Measurements from ENCODE around the gene KCNG2. TPM values are rescaled to one million over a fixed set of nuclear protein-coding genes. Genes with fewer than 3 reads are reported as not detected.

The KCNG2 gene
- total and polyA plus RNA-seq, 9 of the 15 experiments (the other 6 are each of a cell fraction or from before 2014, with no cell fraction given) = not detected

DNA sequence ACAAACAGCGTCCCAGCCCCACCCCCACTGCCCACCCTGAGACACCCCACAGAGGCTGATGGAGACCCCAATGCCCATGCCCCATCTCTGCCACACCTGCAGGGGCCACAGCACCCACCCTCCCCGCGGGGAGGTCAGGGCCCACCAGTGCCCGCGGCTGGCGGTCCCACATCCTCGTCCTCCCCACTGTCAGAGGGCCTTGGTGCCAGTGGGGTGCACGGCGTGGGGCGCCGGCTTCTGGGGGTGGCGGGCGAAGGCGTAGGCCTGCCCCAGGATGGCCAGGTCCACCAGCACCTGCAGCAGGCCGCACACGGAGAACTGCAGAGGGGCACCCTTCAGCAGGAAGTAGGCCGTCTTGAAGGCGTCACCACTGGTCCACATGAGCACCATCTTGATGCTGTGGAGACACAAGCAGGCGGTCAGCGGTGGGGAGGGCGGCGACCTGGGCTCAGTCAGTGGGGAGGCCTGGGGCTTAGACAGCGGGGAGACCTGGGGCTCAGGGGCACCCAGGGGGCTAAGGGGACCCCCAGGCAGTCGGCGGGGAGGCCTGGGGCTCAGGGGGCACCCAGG, 106.1 kb downstream of the KCNG2 start:
- BruUV-seq (replicated peaks) = no TSS peak
- Histone ChIP-seq H3K4me3 (no peak overlapping the region), H3K27me3 (ENCODE audit: control insufficient read depth in 2 of 2, insufficient read depth in 2 of 2, low read length in 2 of 2) (no peaks in the 10 kb centered on the region), H3K79me2 (ENCODE audit: control insufficient read depth, insufficient read depth, low read length) (no peaks in the 10 kb centered on the region), H3K4me2 (ENCODE audit: insufficient read depth, low read length) (no peak overlapping the region), H3K9me3 (replicated peaks; ENCODE audit: control insufficient read depth, insufficient read depth, low read depth, low read length) (peaks cover 2% of the 10 kb centered on the region; the same call in 1 of the 2 replicates), H3K9me1 (ENCODE audit: control insufficient read depth, insufficient read depth, low read length) (no peaks in the 10 kb centered on the region), H3K36me3 (ENCODE audit: control insufficient read depth, insufficient read depth, low read length) (no peaks in the 10 kb centered on the region), H3K4me1 (replicated peaks in 1 of 2; ENCODE audit: control insufficient read depth in 2 of 2, insufficient read depth in 2 of 2, low read length in 2 of 2) (peaks cover 0 to 4% of the 10 kb centered on the region in 2 experiments; a peak in 1 of 5 replicates), H3K9ac (ENCODE audit: insufficient read depth in 1 of 2, low read depth in 2 of 2, low read length in 2 of 2) (no peak overlapping the region), H2AFZ (ENCODE audit: low read depth, low read length) (no peak overlapping the region), H4K20me1 (replicated peaks; ENCODE audit: control insufficient read depth, insufficient read depth, low read length) (no peaks in the 10 kb centered on the region), H3K27ac (ENCODE audit: extremely low read depth, low read depth, low read length) (no peak overlapping the region)
- ATAC-seq (no peak), FAIRE-seq (no peak), DNase-seq (ENCODE audit: extremely low read depth in 1 of 4, low spot score in 3 of 4) (no peak)
- intact Hi-C loops (cut with micrococcal nuclease) = no loop called here
- POLR2A ChIA-PET = no interaction called here
- WGBS (ENCODE audit: insufficient coverage, low coverage, missing lambda C conversion rate) = 100% methylated on average over 4 of the region's 25 CpGs
- CTCF ChIA-PET (ENCODE audit: low intra/inter-chr PET ratio) = no interaction called here
- in situ Hi-C loops (cut with MboI) = no loop called here
- TF ChIP-seq, protein P1, sequence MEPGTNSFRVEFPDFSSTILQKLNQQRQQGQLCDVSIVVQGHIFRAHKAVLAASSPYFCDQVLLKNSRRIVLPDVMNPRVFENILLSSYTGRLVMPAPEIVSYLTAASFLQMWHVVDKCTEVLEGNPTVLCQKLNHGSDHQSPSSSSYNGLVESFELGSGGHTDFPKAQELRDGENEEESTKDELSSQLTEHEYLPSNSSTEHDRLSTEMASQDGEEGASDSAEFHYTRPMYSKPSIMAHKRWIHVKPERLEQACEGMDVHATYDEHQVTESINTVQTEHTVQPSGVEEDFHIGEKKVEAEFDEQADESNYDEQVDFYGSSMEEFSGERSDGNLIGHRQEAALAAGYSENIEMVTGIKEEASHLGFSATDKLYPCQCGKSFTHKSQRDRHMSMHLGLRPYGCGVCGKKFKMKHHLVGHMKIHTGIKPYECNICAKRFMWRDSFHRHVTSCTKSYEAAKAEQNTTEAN (CRISPR knock-in tag; IDR thresholded peaks at IDR 0.05) = no peak
- TF ChIP-seq ZNF778 (CRISPR knock-in tag; IDR thresholded peaks at IDR 0.05) (no peak), GABPB2 (CRISPR knock-in tag; conservative IDR thresholded peaks at IDR 0.05) (no peak), CBFA2T2 (conservative IDR thresholded peaks at IDR 0.05) (no peak), DMBX1 (CRISPR knock-in tag; IDR thresholded peaks at IDR 0.05; ENCODE audit: borderline replicate concordance) (no peak), GATAD2A (IDR thresholded peaks at IDR 0.05) (no peak), ETV6 (IDR thresholded peaks at IDR 0.05; ENCODE audit: borderline replicate concordance in 1 of 2, low read depth in 2 of 2, low read length in 1 of 2) (no peak), ETV6 (CRISPR knock-in tag; IDR thresholded peaks at IDR 0.05; ENCODE audit: borderline replicate concordance) (no peak), CBX1 (IDR thresholded peaks at IDR 0.05; ENCODE audit: low read depth) (no peak), BDP1 (IDR thresholded peaks at IDR 0.05; ENCODE audit: insufficient read depth, insufficient read length) (no peak), PPARD (CRISPR knock-in tag; IDR thresholded peaks at IDR 0.05) (no peak), POLR2B (IDR thresholded peaks at IDR 0.05; ENCODE audit: low read depth, partially characterized antibody) (no peak), CAMTA2 (CRISPR knock-in tag; conservative IDR thresholded peaks at IDR 0.05) (no peak), LEF1 (IDR thresholded peaks at IDR 0.05) (no peak), ETV1 (tag; conservative IDR thresholded peaks at IDR 0.05; ENCODE audit: low read depth) (no peak), JUND (IDR thresholded peaks at IDR 0.05; ENCODE audit: borderline replicate concordance, low read depth, low read length) (no peak), JUND (tag; IDR thresholded peaks at IDR 0.05; ENCODE audit: borderline replicate concordance, low read depth, low read length) (no peak), CXXC5 (CRISPR knock-in tag; IDR thresholded peaks at IDR 0.05) (no peak), ZNF507 (tag; conservative IDR thresholded peaks at IDR 0.05) (no peak)
- TF ChIP-seq, protein P2, sequence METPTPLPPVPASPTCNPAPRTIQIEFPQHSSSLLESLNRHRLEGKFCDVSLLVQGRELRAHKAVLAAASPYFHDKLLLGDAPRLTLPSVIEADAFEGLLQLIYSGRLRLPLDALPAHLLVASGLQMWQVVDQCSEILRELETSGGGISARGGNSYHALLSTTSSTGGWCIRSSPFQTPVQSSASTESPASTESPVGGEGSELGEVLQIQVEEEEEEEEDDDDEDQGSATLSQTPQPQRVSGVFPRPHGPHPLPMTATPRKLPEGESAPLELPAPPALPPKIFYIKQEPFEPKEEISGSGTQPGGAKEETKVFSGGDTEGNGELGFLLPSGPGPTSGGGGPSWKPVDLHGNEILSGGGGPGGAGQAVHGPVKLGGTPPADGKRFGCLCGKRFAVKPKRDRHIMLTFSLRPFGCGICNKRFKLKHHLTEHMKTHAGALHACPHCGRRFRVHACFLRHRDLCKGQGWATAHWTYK (CRISPR knock-in tag; IDR thresholded peaks at IDR 0.05) = no peak
- TF ChIP-seq, protein P3, sequence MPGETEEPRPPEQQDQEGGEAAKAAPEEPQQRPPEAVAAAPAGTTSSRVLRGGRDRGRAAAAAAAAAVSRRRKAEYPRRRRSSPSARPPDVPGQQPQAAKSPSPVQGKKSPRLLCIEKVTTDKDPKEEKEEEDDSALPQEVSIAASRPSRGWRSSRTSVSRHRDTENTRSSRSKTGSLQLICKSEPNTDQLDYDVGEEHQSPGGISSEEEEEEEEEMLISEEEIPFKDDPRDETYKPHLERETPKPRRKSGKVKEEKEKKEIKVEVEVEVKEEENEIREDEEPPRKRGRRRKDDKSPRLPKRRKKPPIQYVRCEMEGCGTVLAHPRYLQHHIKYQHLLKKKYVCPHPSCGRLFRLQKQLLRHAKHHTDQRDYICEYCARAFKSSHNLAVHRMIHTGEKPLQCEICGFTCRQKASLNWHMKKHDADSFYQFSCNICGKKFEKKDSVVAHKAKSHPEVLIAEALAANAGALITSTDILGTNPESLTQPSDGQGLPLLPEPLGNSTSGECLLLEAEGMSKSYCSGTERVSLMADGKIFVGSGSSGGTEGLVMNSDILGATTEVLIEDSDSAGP (CRISPR knock-in tag; IDR thresholded peaks at IDR 0.05) = no peak

All from K562 (cell line).